Left ventricle myocardium inferior (tissue), 1 donor: ENCODE measurements around the gene PCNX2. TPM values are rescaled to one million over a fixed set of nuclear protein-coding genes. Genes with fewer than 3 reads are reported as not detected.

Experiments used
- DNase-seq: peaks from one replicate; pipeline ENCODE4 v3.0.0-alpha.2; 2020
- H3K27ac ChIP-seq: fragments of 200-600 bp; replicated peaks from 2 replicates; pipeline ENCODE4 v1.8.0; 2021
- H3K27me3 ChIP-seq: fragments of 200-600 bp; 2 replicates; pipeline ENCODE4 v1.8.0; 2021; ENCODE audit warnings: low read depth
- H3K36me3 ChIP-seq: fragments of 200-600 bp; 2 replicates; pipeline ENCODE4 v1.8.0; 2021
- H3K4me1 ChIP-seq: fragments of 200-600 bp; 2 replicates; pipeline ENCODE4 v1.8.0; 2021
- H3K4me3 ChIP-seq: fragments of 200-600 bp; 2 replicates; pipeline ENCODE4 v1.8.0; 2021; ENCODE audit warnings: mild to moderate bottlenecking, moderate library complexity
- H3K9me3 ChIP-seq: fragments of 200-600 bp; replicated peaks from 2 replicates; pipeline ENCODE4 v1.8.0; 2021
- intact Hi-C: fragments of 100-400 bp; cut with micrococcal nuclease; formaldehyde crosslinking; loops from one replicate; pipeline ENCODE4 v1.11.0; 2022
- total RNA-seq: library from RNA; stranded (reverse); fragmentation: NEBNext Ultra II Directional; extraction: Animal tissue kit (Norgen Biotek cat#: 25700); gene quantifications from one replicate; pipeline ENCODE4 v1.2.1, GENCODE V29; 2021
- TF ChIP-seq, protein P1 (sequence below): fragments of 200-600 bp; IDR thresholded peaks from 2 replicates; pipeline ENCODE4 v1.8.0; 2021; ENCODE audit warnings: antibody characterized with exemption, mild to moderate bottlenecking, borderline replicate concordance
- donor health status: DM: no; HTN: yes; CAD: no; lungs with severe emphysema.

The PCNX2 gene
- total RNA-seq, 1 donor from 2014 or later = 0.82 TPM

DNA sequence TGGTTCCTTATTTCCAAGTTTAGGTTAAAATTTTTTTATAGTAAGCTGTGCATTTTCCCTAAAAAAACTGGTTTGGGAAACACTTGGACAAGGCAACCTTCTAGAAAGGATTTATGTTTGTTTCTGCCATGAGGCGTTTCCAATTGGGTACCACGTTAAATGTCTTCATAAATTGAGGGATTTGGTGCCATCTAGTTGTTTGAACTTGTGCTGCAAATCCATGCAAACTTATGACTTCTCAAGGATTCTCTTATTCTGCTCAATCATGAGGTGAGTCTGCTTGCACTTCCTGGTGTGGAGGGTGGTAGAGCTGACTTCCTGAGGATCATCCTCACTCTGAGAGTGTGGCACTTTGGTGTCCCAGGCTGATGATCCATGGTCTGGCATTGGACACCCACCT, 123.3 kb downstream of the PCNX2 start:
- H3K9me3 ChIP-seq = peaks cover 2% of the 10 kb centered on the region
- TF ChIP-seq, protein P1, sequence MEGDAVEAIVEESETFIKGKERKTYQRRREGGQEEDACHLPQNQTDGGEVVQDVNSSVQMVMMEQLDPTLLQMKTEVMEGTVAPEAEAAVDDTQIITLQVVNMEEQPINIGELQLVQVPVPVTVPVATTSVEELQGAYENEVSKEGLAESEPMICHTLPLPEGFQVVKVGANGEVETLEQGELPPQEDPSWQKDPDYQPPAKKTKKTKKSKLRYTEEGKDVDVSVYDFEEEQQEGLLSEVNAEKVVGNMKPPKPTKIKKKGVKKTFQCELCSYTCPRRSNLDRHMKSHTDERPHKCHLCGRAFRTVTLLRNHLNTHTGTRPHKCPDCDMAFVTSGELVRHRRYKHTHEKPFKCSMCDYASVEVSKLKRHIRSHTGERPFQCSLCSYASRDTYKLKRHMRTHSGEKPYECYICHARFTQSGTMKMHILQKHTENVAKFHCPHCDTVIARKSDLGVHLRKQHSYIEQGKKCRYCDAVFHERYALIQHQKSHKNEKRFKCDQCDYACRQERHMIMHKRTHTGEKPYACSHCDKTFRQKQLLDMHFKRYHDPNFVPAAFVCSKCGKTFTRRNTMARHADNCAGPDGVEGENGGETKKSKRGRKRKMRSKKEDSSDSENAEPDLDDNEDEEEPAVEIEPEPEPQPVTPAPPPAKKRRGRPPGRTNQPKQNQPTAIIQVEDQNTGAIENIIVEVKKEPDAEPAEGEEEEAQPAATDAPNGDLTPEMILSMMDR = peak; percentile 68
- DNase-seq = no peak
- H3K36me3 ChIP-seq = no peaks in the 10 kb centered on the region
- no peak overlapping the region for H3K4me3 ChIP-seq
- H3K4me1 ChIP-seq = no peaks in the 10 kb centered on the region
- H3K27ac ChIP-seq = no peak overlapping the region
- no peaks in the 10 kb centered on the region for H3K27me3 ChIP-seq
- intact Hi-C loops = loop anchor here (5.0 kb wide), 1 partner anchor 535 kb away; no protein-coding TSS in a partner anchor

DNA sequence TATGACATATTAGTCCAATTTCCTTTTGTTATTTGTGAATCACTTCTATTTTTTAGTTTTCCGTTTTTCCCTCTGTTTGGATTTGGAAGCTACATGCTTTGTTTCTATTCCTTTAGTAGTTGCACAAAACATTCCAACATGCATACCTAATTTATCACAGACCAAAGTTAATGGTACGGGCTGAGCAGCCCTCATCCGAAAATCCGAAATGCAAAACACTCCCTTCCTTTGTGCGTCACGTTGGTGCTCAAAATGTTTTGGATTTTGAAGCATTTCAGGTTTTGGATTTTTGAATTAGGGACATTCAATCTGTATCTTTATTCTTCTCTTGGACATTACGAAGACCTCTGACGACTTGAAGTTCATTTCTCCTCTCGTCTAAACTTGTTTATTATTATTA, 124.8 kb downstream of the PCNX2 start:
- no peaks in the 10 kb centered on the region for H3K27me3 ChIP-seq
- TF ChIP-seq, protein P1 = no peak
- no peak overlapping the region for H3K27ac ChIP-seq
- no peak for DNase-seq
- peaks cover 2% of the 10 kb centered on the region for H3K9me3 ChIP-seq
- H3K4me3 ChIP-seq = no peak overlapping the region
- H3K4me1 ChIP-seq = no peaks in the 10 kb centered on the region
- intact Hi-C loops = loop anchor here (5.0 kb wide), 1 partner anchor 533 kb away; no protein-coding TSS in a partner anchor
- H3K36me3 ChIP-seq = no peaks in the 10 kb centered on the region

DNA sequence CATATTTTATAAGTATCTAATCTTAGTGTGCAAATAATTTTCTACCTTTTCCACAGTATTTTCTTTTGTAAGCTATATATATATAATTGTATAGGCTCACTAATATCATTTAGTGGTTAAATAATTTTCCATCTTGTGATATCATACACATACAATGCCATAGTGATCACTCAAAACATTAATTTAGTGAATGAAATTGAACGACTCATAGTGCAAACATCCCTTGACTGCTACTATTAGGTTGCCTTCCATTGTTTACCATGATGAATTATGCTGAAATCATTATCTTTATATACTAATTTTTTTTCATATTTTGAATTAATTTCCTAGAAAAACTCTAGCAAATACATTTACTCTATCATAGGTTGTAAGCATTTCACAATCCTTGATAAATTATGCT, 127.1 kb downstream of the PCNX2 start:
- Histone ChIP-seq H3K27ac (no peak overlapping the region), H3K4me1 (no peaks in the 10 kb centered on the region), H3K36me3 (no peaks in the 10 kb centered on the region), H3K27me3 (no peaks in the 10 kb centered on the region), H3K4me3 (no peak overlapping the region), H3K9me3 (peaks cover 24% of the 10 kb centered on the region)
- TF ChIP-seq, protein P1 = no peak
- DNase-seq = no peak
- intact Hi-C loops = no loop called here

DNA sequence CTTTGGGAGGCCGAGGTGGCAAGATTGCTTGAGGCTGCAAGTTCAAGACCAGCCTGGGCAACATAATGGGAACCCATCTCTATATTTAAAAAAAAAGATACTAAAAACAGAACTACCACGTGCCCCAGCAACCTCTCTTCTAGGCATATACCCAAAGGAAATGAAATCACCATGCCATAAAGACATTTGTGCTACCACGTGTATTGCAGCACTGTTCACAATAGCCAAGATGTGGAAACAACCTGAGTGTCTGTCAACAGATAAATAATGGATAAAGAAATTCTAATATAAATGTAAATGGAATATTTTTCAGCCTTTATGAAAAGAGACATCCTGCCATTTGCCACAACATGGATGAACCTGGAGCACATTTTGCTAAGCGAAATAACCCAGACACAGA, 128.6 kb downstream of the PCNX2 start:
- Histone ChIP-seq H3K27ac (no peak overlapping the region), H3K27me3 (no peaks in the 10 kb centered on the region), H3K9me3 (peaks cover 24% of the 10 kb centered on the region), H3K36me3 (no peaks in the 10 kb centered on the region), H3K4me3 (no peak overlapping the region), H3K4me1 (no peaks in the 10 kb centered on the region)
- TF ChIP-seq, protein P1 = no peak
- intact Hi-C loops = no loop called here
- no peak for DNase-seq

DNA sequence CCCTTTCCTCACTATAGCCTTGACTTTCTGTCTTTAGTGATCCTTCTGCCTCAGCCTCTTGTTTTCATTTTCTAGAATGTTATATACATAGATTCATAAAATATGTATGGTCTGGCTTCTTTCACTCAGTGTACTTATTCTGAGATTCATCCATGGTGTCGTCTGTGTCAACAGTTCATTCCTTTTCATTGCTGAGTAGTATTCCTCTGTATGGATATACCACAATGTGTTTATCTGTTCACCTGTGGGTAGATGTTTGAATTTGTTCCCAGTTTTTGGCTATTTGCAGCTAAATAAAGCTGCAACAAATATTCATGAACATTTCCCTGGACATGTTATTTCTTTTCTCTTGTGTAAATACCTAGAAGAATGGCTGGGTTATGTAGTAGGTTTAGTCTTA, 131.8 kb downstream of the PCNX2 start:
- TF ChIP-seq, protein P1 = no peak
- Histone ChIP-seq H3K4me1 (no peaks in the 10 kb centered on the region), H3K36me3 (no peaks in the 10 kb centered on the region), H3K27ac (no peak overlapping the region), H3K27me3 (no peaks in the 10 kb centered on the region), H3K4me3 (no peak overlapping the region), H3K9me3 (peaks cover 24% of the 10 kb centered on the region)
- intact Hi-C loops = no loop called here
- DNase-seq = no peak

DNA sequence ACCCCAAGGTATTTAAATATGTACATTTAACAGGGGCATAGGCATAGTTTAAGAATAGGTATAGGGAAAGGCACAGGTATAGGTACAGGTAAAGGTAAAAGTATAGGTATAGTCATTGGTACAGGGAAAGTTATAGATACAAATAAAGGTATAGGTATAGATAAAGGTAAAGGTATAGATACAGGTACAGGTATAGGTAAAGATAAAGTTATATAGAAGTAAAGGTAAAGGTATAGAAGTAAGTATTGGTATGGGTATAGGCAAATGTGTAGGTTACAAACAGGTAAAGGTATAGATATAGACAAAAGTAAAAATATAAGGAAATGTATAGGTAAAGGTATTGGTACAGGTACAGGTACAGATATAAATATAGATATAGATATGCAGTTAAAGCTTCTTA, 137.2 kb downstream of the PCNX2 start:
- TF ChIP-seq, protein P1 = no peak
- Histone ChIP-seq H3K4me1 (no peaks in the 10 kb centered on the region), H3K36me3 (no peaks in the 10 kb centered on the region), H3K4me3 (no peak overlapping the region), H3K27ac (no peak overlapping the region), H3K27me3 (no peaks in the 10 kb centered on the region), H3K9me3 (no peaks in the 10 kb centered on the region)
- intact Hi-C loops = no loop called here
- no peak for DNase-seq
